GM23338 (cell line): Measurements from ENCODE around the gene IFNL1. TPM values are rescaled to one million over a fixed set of nuclear protein-coding genes. Genes with fewer than 3 reads are reported as not detected.

Experiments used
- EZH2phosphoT487 ChIP-seq: fragments of 200-600 bp; sonication (generic); IDR thresholded peaks from one replicate; pipeline ENCODE4 v1.8.1; 2018; ENCODE audit warnings: antibody characterized with exemption; ENCODE audit not compliant: unreplicated experiment
- JUNB ChIP-seq: IDR thresholded peaks from one replicate; pipeline ENCODE4 v1.6.1; 2016; ENCODE audit warnings: antibody characterized with exemption; ENCODE audit not compliant: unreplicated experiment
- polyA plus RNA-seq: library from polyadenylated mRNA; unstranded; fragments of >200 nt; fragmentation: Nextera tagmentation; extraction: Ambion mirVana; gene quantifications from 2 replicates; pipeline ENCODE4 v1.2.1, GENCODE V29; 2016
- total RNA-seq: library from RNA; depleted of rRNA; stranded (reverse); fragments of >200 nt; shearing (Covaris generic); gene quantifications from 2 replicates; pipeline ENCODE4 v1.2.3, GENCODE V29; 2014
- TF ChIP-seq, protein P1 (sequence below): fragments of 250-450 bp; sonication (Bioruptor Pico); IDR thresholded peaks from 2 replicates; pipeline ENCODE4 v1.5.0; 2020; ENCODE audit warnings: mild to moderate bottlenecking, moderate library complexity
- TF ChIP-seq, protein P2 (sequence below), 2 experiments: fragments of 200-600 bp in 1 of 2; sonication (generic) in 1 of 2; conservative IDR thresholded peaks; 2 replicates each; pipeline versions ENCODE4 v1.5.1 to v1.6.1; 2016 to 2017; ENCODE audit warnings: antibody characterized with exemption in 2 of 2, low read depth in 2 of 2, mild to moderate bottlenecking in 2 of 2, moderate library complexity in 1 of 2
- TF ChIP-seq, protein P3 (sequence below): IDR thresholded peaks from one replicate; pipeline ENCODE4 v1.6.1; 2018; ENCODE audit warnings: antibody characterized with exemption; ENCODE audit not compliant: unreplicated experiment

IFNL1 gene
- total and polyA plus RNA-seq, 2 experiments from 2014 or later, result not detected

DNA sequence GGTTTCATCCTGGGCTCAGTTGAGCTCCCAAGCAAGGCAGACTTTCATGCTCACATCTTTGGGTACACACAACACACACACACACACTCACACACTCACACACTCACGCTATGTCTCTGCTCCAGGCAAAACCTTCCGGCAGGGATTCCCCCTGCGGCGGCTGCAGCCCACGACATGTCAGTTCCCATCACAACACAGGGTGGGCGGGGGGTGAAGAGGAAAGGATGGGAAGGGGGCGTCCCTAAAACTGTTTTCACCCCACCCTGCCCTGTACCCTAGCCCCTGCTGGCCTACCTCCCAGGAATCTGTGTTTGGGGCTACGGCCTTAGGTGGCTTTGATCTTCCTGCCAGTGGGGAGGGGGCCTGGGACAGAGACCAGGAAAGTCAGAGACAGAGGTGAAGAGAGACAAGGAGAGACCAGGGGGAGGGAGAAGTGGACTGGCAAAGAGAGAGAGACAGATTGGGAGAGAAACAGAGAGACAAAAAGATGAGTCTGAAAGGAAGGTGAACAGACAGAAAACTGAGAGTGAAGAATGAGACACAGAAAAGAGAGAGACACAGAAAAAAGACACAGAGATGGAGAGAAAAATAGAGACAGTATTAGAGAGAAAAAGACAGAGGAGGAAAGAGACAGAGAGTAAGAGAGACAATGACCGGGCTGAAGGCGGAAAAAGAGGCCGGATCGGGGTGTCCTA is 20.6 kb downstream of the IFNL1 start (continued):
- TF ChIP-seq, protein P1, sequence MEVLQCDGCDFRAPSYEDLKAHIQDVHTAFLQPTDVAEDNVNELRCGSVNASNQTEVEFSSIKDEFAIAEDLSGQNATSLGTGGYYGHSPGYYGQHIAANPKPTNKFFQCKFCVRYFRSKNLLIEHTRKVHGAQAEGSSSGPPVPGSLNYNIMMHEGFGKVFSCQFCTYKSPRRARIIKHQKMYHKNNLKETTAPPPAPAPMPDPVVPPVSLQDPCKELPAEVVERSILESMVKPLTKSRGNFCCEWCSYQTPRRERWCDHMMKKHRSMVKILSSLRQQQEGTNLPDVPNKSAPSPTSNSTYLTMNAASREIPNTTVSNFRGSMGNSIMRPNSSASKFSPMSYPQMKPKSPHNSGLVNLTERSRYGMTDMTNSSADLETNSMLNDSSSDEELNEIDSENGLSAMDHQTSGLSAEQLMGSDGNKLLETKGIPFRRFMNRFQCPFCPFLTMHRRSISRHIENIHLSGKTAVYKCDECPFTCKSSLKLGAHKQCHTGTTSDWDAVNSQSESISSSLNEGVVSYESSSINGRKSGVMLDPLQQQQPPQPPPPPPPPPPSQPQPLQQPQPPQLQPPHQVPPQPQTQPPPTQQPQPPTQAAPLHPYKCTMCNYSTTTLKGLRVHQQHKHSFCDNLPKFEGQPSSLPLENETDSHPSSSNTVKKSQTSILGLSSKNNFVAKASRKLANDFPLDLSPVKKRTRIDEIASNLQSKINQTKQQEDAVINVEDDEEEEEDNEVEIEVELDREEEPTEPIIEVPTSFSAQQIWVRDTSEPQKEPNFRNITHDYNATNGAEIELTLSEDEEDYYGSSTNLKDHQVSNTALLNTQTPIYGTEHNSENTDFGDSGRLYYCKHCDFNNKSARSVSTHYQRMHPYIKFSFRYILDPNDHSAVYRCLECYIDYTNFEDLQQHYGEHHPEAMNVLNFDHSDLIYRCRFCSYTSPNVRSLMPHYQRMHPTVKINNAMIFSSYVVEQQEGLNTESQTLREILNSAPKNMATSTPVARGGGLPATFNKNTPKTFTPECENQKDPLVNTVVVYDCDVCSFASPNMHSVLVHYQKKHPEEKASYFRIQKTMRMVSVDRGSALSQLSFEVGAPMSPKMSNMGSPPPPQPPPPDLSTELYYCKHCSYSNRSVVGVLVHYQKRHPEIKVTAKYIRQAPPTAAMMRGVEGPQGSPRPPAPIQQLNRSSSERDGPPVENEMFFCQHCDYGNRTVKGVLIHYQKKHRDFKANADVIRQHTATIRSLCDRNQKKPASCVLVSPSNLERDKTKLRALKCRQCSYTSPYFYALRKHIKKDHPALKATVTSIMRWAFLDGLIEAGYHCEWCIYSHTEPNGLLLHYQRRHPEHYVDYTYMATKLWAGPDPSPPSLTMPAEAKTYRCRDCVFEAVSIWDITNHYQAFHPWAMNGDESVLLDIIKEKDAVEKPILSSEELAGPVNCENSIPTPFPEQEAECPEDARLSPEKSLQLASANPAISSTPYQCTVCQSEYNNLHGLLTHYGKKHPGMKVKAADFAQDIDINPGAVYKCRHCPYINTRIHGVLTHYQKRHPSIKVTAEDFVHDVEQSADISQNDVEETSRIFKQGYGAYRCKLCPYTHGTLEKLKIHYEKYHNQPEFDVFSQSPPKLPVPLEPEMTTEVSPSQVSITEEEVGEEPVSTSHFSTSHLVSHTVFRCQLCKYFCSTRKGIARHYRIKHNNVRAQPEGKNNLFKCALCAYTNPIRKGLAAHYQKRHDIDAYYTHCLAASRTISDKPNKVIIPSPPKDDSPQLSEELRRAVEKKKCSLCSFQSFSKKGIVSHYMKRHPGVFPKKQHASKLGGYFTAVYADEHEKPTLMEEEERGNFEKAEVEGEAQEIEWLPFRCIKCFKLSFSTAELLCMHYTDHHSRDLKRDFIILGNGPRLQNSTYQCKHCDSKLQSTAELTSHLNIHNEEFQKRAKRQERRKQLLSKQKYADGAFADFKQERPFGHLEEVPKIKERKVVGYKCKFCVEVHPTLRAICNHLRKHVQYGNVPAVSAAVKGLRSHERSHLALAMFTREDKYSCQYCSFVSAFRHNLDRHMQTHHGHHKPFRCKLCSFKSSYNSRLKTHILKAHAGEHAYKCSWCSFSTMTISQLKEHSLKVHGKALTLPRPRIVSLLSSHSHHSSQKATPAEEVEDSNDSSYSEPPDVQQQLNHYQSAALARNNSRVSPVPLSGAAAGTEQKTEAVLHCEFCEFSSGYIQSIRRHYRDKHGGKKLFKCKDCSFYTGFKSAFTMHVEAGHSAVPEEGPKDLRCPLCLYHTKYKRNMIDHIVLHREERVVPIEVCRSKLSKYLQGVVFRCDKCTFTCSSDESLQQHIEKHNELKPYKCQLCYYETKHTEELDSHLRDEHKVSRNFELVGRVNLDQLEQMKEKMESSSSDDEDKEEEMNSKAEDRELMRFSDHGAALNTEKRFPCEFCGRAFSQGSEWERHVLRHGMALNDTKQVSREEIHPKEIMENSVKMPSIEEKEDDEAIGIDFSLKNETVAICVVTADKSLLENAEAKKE, result no peak
- TF ChIP-seq, protein P2, sequence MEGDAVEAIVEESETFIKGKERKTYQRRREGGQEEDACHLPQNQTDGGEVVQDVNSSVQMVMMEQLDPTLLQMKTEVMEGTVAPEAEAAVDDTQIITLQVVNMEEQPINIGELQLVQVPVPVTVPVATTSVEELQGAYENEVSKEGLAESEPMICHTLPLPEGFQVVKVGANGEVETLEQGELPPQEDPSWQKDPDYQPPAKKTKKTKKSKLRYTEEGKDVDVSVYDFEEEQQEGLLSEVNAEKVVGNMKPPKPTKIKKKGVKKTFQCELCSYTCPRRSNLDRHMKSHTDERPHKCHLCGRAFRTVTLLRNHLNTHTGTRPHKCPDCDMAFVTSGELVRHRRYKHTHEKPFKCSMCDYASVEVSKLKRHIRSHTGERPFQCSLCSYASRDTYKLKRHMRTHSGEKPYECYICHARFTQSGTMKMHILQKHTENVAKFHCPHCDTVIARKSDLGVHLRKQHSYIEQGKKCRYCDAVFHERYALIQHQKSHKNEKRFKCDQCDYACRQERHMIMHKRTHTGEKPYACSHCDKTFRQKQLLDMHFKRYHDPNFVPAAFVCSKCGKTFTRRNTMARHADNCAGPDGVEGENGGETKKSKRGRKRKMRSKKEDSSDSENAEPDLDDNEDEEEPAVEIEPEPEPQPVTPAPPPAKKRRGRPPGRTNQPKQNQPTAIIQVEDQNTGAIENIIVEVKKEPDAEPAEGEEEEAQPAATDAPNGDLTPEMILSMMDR (conservative IDR thresholded peaks at IDR 0.05; ENCODE audit: low read depth in 2 of 2), result no peak
- TF ChIP-seq, protein P3, sequence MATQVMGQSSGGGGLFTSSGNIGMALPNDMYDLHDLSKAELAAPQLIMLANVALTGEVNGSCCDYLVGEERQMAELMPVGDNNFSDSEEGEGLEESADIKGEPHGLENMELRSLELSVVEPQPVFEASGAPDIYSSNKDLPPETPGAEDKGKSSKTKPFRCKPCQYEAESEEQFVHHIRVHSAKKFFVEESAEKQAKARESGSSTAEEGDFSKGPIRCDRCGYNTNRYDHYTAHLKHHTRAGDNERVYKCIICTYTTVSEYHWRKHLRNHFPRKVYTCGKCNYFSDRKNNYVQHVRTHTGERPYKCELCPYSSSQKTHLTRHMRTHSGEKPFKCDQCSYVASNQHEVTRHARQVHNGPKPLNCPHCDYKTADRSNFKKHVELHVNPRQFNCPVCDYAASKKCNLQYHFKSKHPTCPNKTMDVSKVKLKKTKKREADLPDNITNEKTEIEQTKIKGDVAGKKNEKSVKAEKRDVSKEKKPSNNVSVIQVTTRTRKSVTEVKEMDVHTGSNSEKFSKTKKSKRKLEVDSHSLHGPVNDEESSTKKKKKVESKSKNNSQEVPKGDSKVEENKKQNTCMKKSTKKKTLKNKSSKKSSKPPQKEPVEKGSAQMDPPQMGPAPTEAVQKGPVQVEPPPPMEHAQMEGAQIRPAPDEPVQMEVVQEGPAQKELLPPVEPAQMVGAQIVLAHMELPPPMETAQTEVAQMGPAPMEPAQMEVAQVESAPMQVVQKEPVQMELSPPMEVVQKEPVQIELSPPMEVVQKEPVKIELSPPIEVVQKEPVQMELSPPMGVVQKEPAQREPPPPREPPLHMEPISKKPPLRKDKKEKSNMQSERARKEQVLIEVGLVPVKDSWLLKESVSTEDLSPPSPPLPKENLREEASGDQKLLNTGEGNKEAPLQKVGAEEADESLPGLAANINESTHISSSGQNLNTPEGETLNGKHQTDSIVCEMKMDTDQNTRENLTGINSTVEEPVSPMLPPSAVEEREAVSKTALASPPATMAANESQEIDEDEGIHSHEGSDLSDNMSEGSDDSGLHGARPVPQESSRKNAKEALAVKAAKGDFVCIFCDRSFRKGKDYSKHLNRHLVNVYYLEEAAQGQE, result no peak
- no peak for TF ChIP-seq JUNB
- TF ChIP-seq EZH2phosphoT487, result no peak
